ENCODE data around the gene BANF1. TPM values are rescaled to one million over a fixed set of nuclear protein-coding genes. Genes with fewer than 3 reads are reported as not detected.

Gene BANF1
- total and polyA plus RNA-seq, 12 donors, result 196 to 381 (median 215) TPM

DNA sequence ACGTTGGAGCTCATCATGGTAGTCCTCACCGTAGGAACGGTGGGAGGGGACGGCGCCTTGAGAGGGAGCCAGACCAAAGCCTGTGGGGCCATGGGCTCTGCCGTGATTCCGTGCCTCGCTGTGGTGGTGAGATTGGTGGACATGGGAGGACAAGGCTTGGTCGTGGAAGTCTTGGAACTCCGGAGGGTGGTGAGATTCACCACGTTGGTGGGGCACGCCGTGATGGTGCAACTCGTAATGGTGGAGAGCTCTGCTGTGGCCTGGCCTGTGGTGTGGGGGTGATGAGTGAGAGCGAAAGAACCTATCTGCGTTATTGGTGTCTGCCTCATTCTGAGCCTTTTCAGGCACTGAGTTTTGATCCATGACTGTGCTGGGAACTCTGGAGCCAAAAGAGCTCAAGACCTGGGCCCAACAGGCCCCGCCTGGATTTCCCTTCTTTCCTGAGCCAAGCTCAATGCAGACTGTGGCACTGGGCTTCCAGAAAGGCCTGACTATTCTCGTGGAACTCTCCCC lies 23.8 kb downstream of the BANF1 start, which contains the start of gene CATSPER1:
Gene CATSPER1, minus strand, starts transcription at position 463 of the 513 bp plus-strand sequence. Its CDS starts 100 bp downstream, at position 363.
- DNase-seq (no peak), ATAC-seq (no peak)
- Histone ChIP-seq H3K36me3 (no peaks in the 10 kb centered on the region), H3K27me3 (peaks cover 0 to 17% (median 7%) of the 10 kb centered on the region in 7 donors), H3K4me1 (peaks cover 0 to 18% (median 8%) of the 10 kb centered on the region in 9 donors), H3K9me3 (no peaks in the 10 kb centered on the region), H3K27ac (no peak within 1 kb of the TSS), H3K4me3 (no peak within 1 kb of the TSS)
- no peak for TF ChIP-seq CTCF (IDR thresholded peaks at IDR 0.05)
- intact Hi-C loops (cut with DNase I), result no loop called here
- 89 to 91% methylated on average over 18 of the region's 18 CpGs for WGBS, 2 donors

GRCh38 chr11:66032957-66033735 lies 30.8 kb downstream of the BANF1 start:
- Histone ChIP-seq H3K9me3 (no peaks in the 10 kb centered on the region), H3K4me3 (no peak overlapping the region), H3K4me1 (peaks cover 0 to 5% (median 0%) of the 10 kb centered on the region in 9 donors), H3K36me3 (no peaks in the 10 kb centered on the region), H3K27ac (no peak overlapping the region), H3K27me3 (peaks cover 0 to 4% (median 0%) of the 10 kb centered on the region in 7 donors)
- ATAC-seq (no peak), DNase-seq (no peak)
- no peak for TF ChIP-seq CTCF (IDR thresholded peaks at IDR 0.05)
- WGBS, 2 donors, result 88 to 89% methylated on average over 8 of the region's 8 CpGs
- intact Hi-C loops (cut with DNase I), result no loop called here

DNA sequence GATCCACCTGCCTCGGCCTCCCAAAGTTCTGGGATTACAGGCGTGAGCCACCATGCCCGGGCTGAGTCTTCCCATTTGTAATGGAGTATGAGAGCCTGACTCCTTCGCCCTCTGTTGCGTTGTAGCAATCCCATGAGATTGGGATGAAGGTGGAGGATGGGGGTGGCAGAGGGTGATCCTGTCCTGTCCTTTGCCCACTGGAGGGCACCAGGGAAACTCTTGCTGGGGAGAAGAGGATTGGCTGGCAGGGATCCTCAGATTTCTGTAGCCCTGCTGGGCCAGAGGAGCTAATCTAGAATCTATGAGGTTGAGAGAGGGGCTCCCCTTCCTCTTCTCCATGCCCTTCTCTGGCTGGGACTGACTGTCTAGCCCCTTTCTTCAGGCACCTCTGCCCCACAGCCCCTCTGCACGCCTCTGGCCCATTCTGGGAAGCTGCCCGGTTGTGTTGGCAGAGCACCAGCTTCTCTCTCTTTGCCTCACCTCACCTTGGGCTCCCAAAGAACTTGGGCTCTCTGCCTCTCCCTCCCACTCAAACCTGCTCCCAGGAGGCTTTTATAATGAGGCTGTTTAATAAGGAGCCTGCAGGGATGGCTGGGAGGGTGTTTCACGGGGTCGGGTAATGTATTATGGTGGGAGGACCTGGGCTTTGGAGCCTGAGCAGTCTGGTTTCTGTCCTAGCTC lies 33.5 kb downstream of the BANF1 start:
- H3K36me3 ChIP-seq, result no peaks in the 10 kb centered on the region
- WGBS, 2 donors, result 65 to 70% methylated on average over 9 of the region's 9 CpGs
- H3K27ac ChIP-seq, result no peak overlapping the region
- DNase-seq (no peak), ATAC-seq (peak in 7 of 8 donors; percentile 14 to 74 (median 45))
- H3K9me3 ChIP-seq, result no peaks in the 10 kb centered on the region
- H3K27me3 ChIP-seq, result no peaks in the 10 kb centered on the region
- intact Hi-C loops (cut with DNase I), result no loop called here
- peak in 1 of 9 donors; percentile 10 for TF ChIP-seq CTCF (IDR thresholded peaks at IDR 0.05)
- H3K4me1 ChIP-seq, result peaks cover 0 to 5% (median 0%) of the 10 kb centered on the region in 9 donors
- H3K4me3 ChIP-seq, result no peak overlapping the region

DNA sequence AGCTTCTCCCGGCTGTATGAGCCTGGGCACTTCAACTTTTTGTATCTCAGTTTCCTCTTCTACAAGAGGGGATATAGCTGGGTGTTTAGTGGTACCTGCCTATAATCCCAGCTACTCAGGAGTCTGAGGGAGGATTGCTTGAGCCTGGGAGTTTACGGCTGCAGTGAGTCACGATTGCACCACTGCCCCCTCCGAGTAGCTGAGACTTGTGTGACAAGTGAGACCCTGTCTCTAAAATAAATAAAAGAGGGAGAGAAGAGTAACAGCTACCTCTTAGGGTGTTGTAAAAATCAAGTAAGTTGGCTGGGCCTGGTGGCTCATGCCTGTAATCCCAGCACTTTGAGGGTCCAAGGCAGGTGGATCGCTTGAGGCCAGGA lies 34.0 kb downstream of the BANF1 start:
- WGBS, 2 donors, result 82 to 89% methylated on average over 5 of the region's 5 CpGs
- peaks cover 0 to 5% (median 0%) of the 10 kb centered on the region in 9 donors for H3K4me1 ChIP-seq
- DNase-seq (no peak), ATAC-seq (no peak)
- no peaks in the 10 kb centered on the region for H3K36me3 ChIP-seq
- no peak overlapping the region for H3K27ac ChIP-seq
- intact Hi-C loops (cut with DNase I), result no loop called here
- H3K27me3 ChIP-seq, result no peaks in the 10 kb centered on the region
- no peaks in the 10 kb centered on the region for H3K9me3 ChIP-seq
- H3K4me3 ChIP-seq, result no peak overlapping the region
- no peak for TF ChIP-seq CTCF (IDR thresholded peaks at IDR 0.05)

Measured in heart right ventricle (tissue), 16 donors.